Endothelial cell of umbilical vein (primary cell): Measurements from ENCODE around the gene CNPPD1.

Source experiments
- CTCF ChIP-seq, 2 donors: IDR thresholded peaks; 1 replicate in 1 of 2; 2 replicates in 1 of 2; pipeline ENCODE4 v1.5.1; 2011; ENCODE audit warnings: low read length in 2 of 2, mild to moderate bottlenecking in 2 of 2, moderate library complexity in 2 of 2, control low read depth in 1 of 2, inconsistent platforms in 1 of 2, low read depth in 1 of 2; ENCODE audit not compliant: insufficient read depth in 1 of 2; ENCODE audit errors: extremely low read depth in 1 of 2
- EZH2 ChIP-seq: IDR thresholded peaks from 2 replicates; pipeline ENCODE4 v1.6.1; 2012; ENCODE audit warnings: borderline replicate concordance, low read depth, mild to moderate bottlenecking, moderate library complexity, low read length, inconsistent platforms; ENCODE audit not compliant: severe bottlenecking
- GATA2 ChIP-seq: IDR thresholded peaks from 2 replicates; pipeline ENCODE4 v1.7.0; 2011; ENCODE audit warnings: low read depth, mild to moderate bottlenecking, moderate library complexity, mixed read lengths, low read length; ENCODE audit not compliant: insufficient read length, insufficient read depth
- MAX ChIP-seq: IDR thresholded peaks from 2 replicates; pipeline ENCODE4 v1.6.1; 2011; ENCODE audit not compliant: insufficient read depth, insufficient read length
- MYC ChIP-seq: IDR thresholded peaks from one replicate; pipeline ENCODE4 v1.6.1; 2011; ENCODE audit warnings: mild to moderate bottlenecking, low read depth, low read length
- POLR2A ChIP-seq: IDR thresholded peaks from 2 replicates; pipeline ENCODE4 v1.6.1; 2012; ENCODE audit warnings: low read depth, mild to moderate bottlenecking, control low read depth, low read length
- POLR2AphosphoS5 ChIP-seq: IDR thresholded peaks from 2 replicates; pipeline ENCODE4 v1.6.1; 2012; ENCODE audit warnings: low read depth, mild to moderate bottlenecking, control low read depth, low read length, moderate library complexity; ENCODE audit not compliant: insufficient read depth

GRCh38 chr2:219215871-219216534, 39.3 kb upstream of the CNPPD1 start:
- TF ChIP-seq POLR2AphosphoS5 (no peak), CTCF (IDR thresholded peaks at IDR 0.05; ENCODE audit: extremely low read depth in 1 of 2, insufficient read depth in 1 of 2, low read depth in 1 of 2, low read length in 2 of 2) (no peak), MYC (no peak), POLR2A (no peak), EZH2 (no peak), GATA2 (no peak), MAX (no peak)
